Karpas-422 (cell line): ENCODE measurements around the gene SPTBN4. TPM values are rescaled to one million over a fixed set of nuclear protein-coding genes. Genes with fewer than 3 reads are reported as not detected.
"Not testable (repeated sequence)": the region's sequence is repeated elsewhere in the genome, so short reads cannot be mapped to it uniquely, and the experiment has no call there.

Experiments
- DNase-seq: peaks from one replicate; pipeline ENCODE4 v3.0.0-alpha.2; 2015
- H2AFZ ChIP-seq: fragments of 200-600 bp; sonication (generic); 2 replicates; pipeline ENCODE4 v1.6.1; 2014; ENCODE audit warnings: antibody characterized with exemption, low read length, mixed read lengths
- H3K27ac ChIP-seq: fragments of 200-600 bp; sonication (generic); 2 replicates; pipeline ENCODE4 v1.5.1; 2014; ENCODE audit warnings: mild to moderate bottlenecking, low read length, moderate library complexity
- H3K27me3 ChIP-seq: fragments of 200-600 bp; sonication (generic); 2 replicates; pipeline ENCODE4 v1.6.1; 2014; ENCODE audit warnings: low read length, mixed read lengths
- H3K36me3 ChIP-seq: fragments of 200-600 bp; sonication (generic); 2 replicates; pipeline ENCODE4 v1.6.1; 2014; ENCODE audit warnings: low read length, mixed read lengths; ENCODE audit not compliant: insufficient read depth
- H3K4me1 ChIP-seq: fragments of 200-600 bp; sonication (generic); 2 replicates; pipeline ENCODE4 v1.6.1; 2014; ENCODE audit warnings: mild to moderate bottlenecking, low read length, mixed read lengths
- H3K4me2 ChIP-seq: fragments of 200-600 bp; sonication (generic); 2 replicates; pipeline ENCODE4 v1.6.1; 2014; ENCODE audit warnings: low read length, low read depth, mild to moderate bottlenecking; ENCODE audit not compliant: poor library complexity, severe bottlenecking
- H3K4me3 ChIP-seq: fragments of 200-600 bp; sonication (generic); 2 replicates; pipeline ENCODE4 v1.5.1; 2014; ENCODE audit warnings: mild to moderate bottlenecking, antibody characterized with exemption, low read length, mixed read lengths
- H3K79me2 ChIP-seq: fragments of 200-600 bp; sonication (generic); 2 replicates; pipeline ENCODE4 v1.6.1; 2014; ENCODE audit warnings: mild to moderate bottlenecking, low read length, mixed read lengths
- H3K9ac ChIP-seq: fragments of 200-600 bp; sonication (generic); 2 replicates; pipeline ENCODE4 v1.6.0; 2014; ENCODE audit warnings: low read length
- H3K9me2 ChIP-seq: fragments of 200-600 bp; sonication (generic), shearing (Covaris generic); replicated peaks from 2 replicates; pipeline ENCODE4 v1.6.0; 2014; ENCODE audit warnings: mild to moderate bottlenecking, low read length, moderate library complexity; ENCODE audit not compliant: insufficient read depth
- H3K9me3 ChIP-seq: fragments of 300-700, 200-600 bp; sonication (generic); 2 replicates; pipeline ENCODE4 v1.6.1; 2014; ENCODE audit warnings: low read length, mixed read lengths
- H4K20me1 ChIP-seq: fragments of 200-600 bp; sonication (generic); 2 replicates; pipeline ENCODE4 v1.6.1; 2014; ENCODE audit warnings: mild to moderate bottlenecking, antibody characterized with exemption, low read length, low read depth; ENCODE audit not compliant: insufficient read depth
- total RNA-seq: library from RNA; depleted of rRNA; stranded (reverse); fragments of >200 nt; shearing (Covaris generic); gene quantifications from 2 replicates; pipeline ENCODE4 v1.2.3, GENCODE V29; 2014; ENCODE audit warnings: low replicate concordance

Gene SPTBN4
- total RNA-seq, 1 experiment from 2014 or later, result 1.0 TPM

- Histone ChIP-seq H3K27me3 (no peaks in the 10 kb centered on the region), H2AFZ (no peak overlapping the region), H3K4me2 (no peak overlapping the region), H3K27ac (no peak overlapping the region), H3K4me1 (no peaks in the 10 kb centered on the region), H3K79me2 (no peaks in the 10 kb centered on the region), H3K9ac (no peak overlapping the region), H3K9me2 (no peaks in the 10 kb centered on the region), H4K20me1 (no peaks in the 10 kb centered on the region), H3K36me3 (peaks cover 11% of the 10 kb centered on the region), H3K9me3 (no peaks in the 10 kb centered on the region), H3K4me3 (no peak overlapping the region)
- no peak for DNase-seq
Measured at GRCh38 chr19:40585982-40586422, 119.2 kb downstream of the SPTBN4 start.

GRCh38 chr19:40586611-40587010 is 119.8 kb downstream of the SPTBN4 start:
- Histone ChIP-seq H4K20me1 (no peaks in the 10 kb centered on the region), H3K9me3 (no peaks in the 10 kb centered on the region), H3K79me2 (no peaks in the 10 kb centered on the region), H3K9ac (no peak overlapping the region), H3K36me3 (peaks cover 10% of the 10 kb centered on the region), H3K4me2 (no peak overlapping the region), H3K4me1 (no peaks in the 10 kb centered on the region), H3K27me3 (no peaks in the 10 kb centered on the region), H2AFZ (no peak overlapping the region), H3K27ac (no peak overlapping the region), H3K9me2 (no peaks in the 10 kb centered on the region), H3K4me3 (no peak overlapping the region)
- no peak for DNase-seq

GRCh38 chr19:40588110-40588854 is 121.5 kb downstream of the SPTBN4 start:
- Histone ChIP-seq H3K27me3 (no peaks in the 10 kb centered on the region), H3K4me1 (peaks cover 7% of the 10 kb centered on the region), H3K4me2 (no peak overlapping the region), H3K4me3 (no peak overlapping the region), H3K79me2 (no peaks in the 10 kb centered on the region), H3K27ac (no peak overlapping the region), H3K9ac (no peak overlapping the region), H3K36me3 (peaks cover 7% of the 10 kb centered on the region), H2AFZ (no peak overlapping the region), H4K20me1 (no peaks in the 10 kb centered on the region), H3K9me3 (no peaks in the 10 kb centered on the region), H3K9me2 (no peaks in the 10 kb centered on the region)
- no peak for DNase-seq

- no peaks in the 10 kb centered on the region for H3K27me3 ChIP-seq
- no peak overlapping the region for H3K4me3 ChIP-seq
- peaks cover 7% of the 10 kb centered on the region for H3K36me3 ChIP-seq
Measured at GRCh38 chr19:40588926-40589569, 122.2 kb downstream of the SPTBN4 start.

GRCh38 chr19:40589591-40590429 is 123.0 kb downstream of the SPTBN4 start:
- Histone ChIP-seq H3K27ac (no peak overlapping the region), H4K20me1 (no peaks in the 10 kb centered on the region), H3K36me3 (peaks cover 5% of the 10 kb centered on the region), H3K9me2 (no peaks in the 10 kb centered on the region), H2AFZ (no peak overlapping the region), H3K79me2 (no peaks in the 10 kb centered on the region), H3K4me1 (peaks cover 14% of the 10 kb centered on the region), H3K4me2 (no peak overlapping the region), H3K9me3 (no peaks in the 10 kb centered on the region), H3K4me3 (no peak overlapping the region), H3K27me3 (no peaks in the 10 kb centered on the region), H3K9ac (no peak overlapping the region)
- no peak for DNase-seq

More at GRCh38 chr19:40588926-40589569, 122.2 kb downstream of the SPTBN4 start:
- H3K9ac ChIP-seq, result no peak overlapping the region
- H4K20me1 ChIP-seq, result no peaks in the 10 kb centered on the region
- no peak overlapping the region for H3K27ac ChIP-seq
- no peaks in the 10 kb centered on the region for H3K9me2 ChIP-seq
- no peak for DNase-seq
- H2AFZ ChIP-seq, result no peak overlapping the region
- no peaks in the 10 kb centered on the region for H3K9me3 ChIP-seq
- H3K4me1 ChIP-seq, result peaks cover 7% of the 10 kb centered on the region
- no peak overlapping the region for H3K4me2 ChIP-seq
- H3K79me2 ChIP-seq, result no peaks in the 10 kb centered on the region

GRCh38 chr19:40590464-40591265 is 123.9 kb downstream of the SPTBN4 start:
- no peak overlapping the region for H3K4me2 ChIP-seq
- H3K9me2 ChIP-seq, result no peaks in the 10 kb centered on the region
- no peak for DNase-seq
- H3K79me2 ChIP-seq, result no peaks in the 10 kb centered on the region
- H3K4me3 ChIP-seq, result no peak overlapping the region
- H3K9ac ChIP-seq, result no peak overlapping the region
- H3K9me3 ChIP-seq, result no peaks in the 10 kb centered on the region
- peaks cover 18% of the 10 kb centered on the region for H3K4me1 ChIP-seq
- no peaks in the 10 kb centered on the region for H4K20me1 ChIP-seq
- no peaks in the 10 kb centered on the region for H3K27me3 ChIP-seq
- no peak overlapping the region for H3K27ac ChIP-seq
- H2AFZ ChIP-seq, result no peak overlapping the region
- H3K36me3 ChIP-seq, result peaks cover 5% of the 10 kb centered on the region

- not testable (repeated sequence) for H3K27ac ChIP-seq, H3K79me2 ChIP-seq, H3K4me2 ChIP-seq, H3K9me2 ChIP-seq, H3K27me3 ChIP-seq, H3K4me3 ChIP-seq, H4K20me1 ChIP-seq, H2AFZ ChIP-seq, H3K9ac ChIP-seq, DNase-seq, H3K36me3 ChIP-seq, H3K9me3 ChIP-seq
- H3K4me1 ChIP-seq, result peaks cover 18% of the 10 kb centered on the region
Measured at GRCh38 chr19:40591724-40592123, 124.9 kb downstream of the SPTBN4 start.
